HEK293 (cell line): ENCODE measurements around the gene CFAP43.

Experiments used
- CTCF ChIA-PET: fragments of 350-600 bp; formaldehyde crosslinking; extraction: SDS; loops from one replicate; lab custom pipeline; 2021; ENCODE audit warnings: antibody characterized with exemption; lab: Yijun Ruan, JAX
- POLR2A ChIA-PET: fragments of 300-600 bp; formaldehyde crosslinking; extraction: SDS; loops from one replicate; lab custom pipeline; 2020; ENCODE audit warnings: antibody characterized with exemption, inconsistent platforms; lab: Yijun Ruan, JAX
- H3K27ac ChIP-seq: fragments of 200-500 bp; sonication (Bioruptor generic); 2 replicates; pipeline ENCODE4 v1.5.1; 2014; ENCODE audit warnings: low read depth, low read length, control low read depth, inconsistent platforms; ENCODE audit errors: extremely low read depth
- H3K36me3 ChIP-seq, 2 experiments: fragments of 200-500 bp in 1 of 2; sonication (Bioruptor generic) in 1 of 2; 1 replicate in 1 of 2; 2 replicates in 1 of 2; pipeline ENCODE4 v1.5.1; 2014 to 2017; ENCODE audit warnings: inconsistent platforms in 2 of 2, low read length in 2 of 2; ENCODE audit not compliant: control insufficient read depth in 2 of 2, insufficient read depth in 1 of 2
- H3K4me1 ChIP-seq: fragments of 200-500 bp; sonication (Bioruptor generic); 2 replicates; pipeline ENCODE4 v1.5.1; 2014; ENCODE audit warnings: mild to moderate bottlenecking, low read length, inconsistent platforms; ENCODE audit not compliant: control insufficient read depth, insufficient read depth
- H3K4me3 ChIP-seq: 2 replicates; pipeline ENCODE4 v1.5.1; 2011; ENCODE audit warnings: low read depth, mild to moderate bottlenecking, control low read depth, low read length, moderate library complexity
- H3K9me3 ChIP-seq: fragments of 200-500 bp; sonication (Bioruptor generic); 2 replicates; pipeline ENCODE4 v1.5.1; 2014; ENCODE audit warnings: low read depth, low read length, inconsistent platforms; ENCODE audit not compliant: control insufficient read depth, insufficient read depth
- ZFP37 ChIP-seq: fragments of 450-650 bp; formaldehyde crosslinking; IDR thresholded peaks from 2 replicates; pipeline ENCODE4 v1.5.1; 2016; ENCODE audit warnings: missing biosample characterization, missing genetic modification characterization
- ZIC2 ChIP-seq: fragments of 450-650 bp; formaldehyde crosslinking; IDR thresholded peaks from 2 replicates; pipeline ENCODE4 v1.5.1; 2016; ENCODE audit warnings: missing biosample characterization, missing genetic modification characterization
- ZNF335 ChIP-seq: fragments of 450-650 bp; formaldehyde crosslinking; conservative IDR thresholded peaks from 2 replicates; pipeline ENCODE4 v1.5.1; 2016; ENCODE audit warnings: missing biosample characterization, missing genetic modification characterization
- ZNF571 ChIP-seq: fragments of 450-650 bp; formaldehyde crosslinking; IDR thresholded peaks from 2 replicates; pipeline ENCODE4 v1.5.0; 2017; ENCODE audit warnings: missing biosample characterization, missing genetic modification characterization
- ZNF585B ChIP-seq: fragments of 450-650 bp; formaldehyde crosslinking; IDR thresholded peaks from 2 replicates; pipeline ENCODE4 v1.5.1; 2016; ENCODE audit warnings: missing biosample characterization, missing genetic modification characterization
- ZNF654 ChIP-seq: fragments of 450-650 bp; formaldehyde crosslinking; IDR thresholded peaks from 2 replicates; pipeline ENCODE4 v1.5.1; 2016; ENCODE audit warnings: low read depth, missing biosample characterization, missing genetic modification characterization
- ZNF701 ChIP-seq: fragments of 450-650 bp; formaldehyde crosslinking; IDR thresholded peaks from 2 replicates; pipeline ENCODE4 v1.5.1; 2016; ENCODE audit warnings: missing biosample characterization, missing genetic modification characterization
- ZNF747 ChIP-seq: fragments of 450-650 bp; formaldehyde crosslinking; IDR thresholded peaks from 2 replicates; pipeline ENCODE4 v1.5.1; 2016; ENCODE audit warnings: missing biosample characterization, missing genetic modification characterization
- TF ChIP-seq, protein P1 (sequence below): fragments of 450-650 bp; formaldehyde crosslinking; IDR thresholded peaks from 2 replicates; pipeline ENCODE4 v1.5.1; 2016; ENCODE audit warnings: missing biosample characterization, missing genetic modification characterization
- TF ChIP-seq, protein P2 (sequence below): sonication (generic); formaldehyde crosslinking; IDR thresholded peaks from 2 replicates; pipeline ENCODE4 v1.8.1; 2022; ENCODE audit warnings: mild to moderate bottlenecking, moderate library complexity, missing genetic modification reagents
- TF ChIP-seq, protein P3 (sequence below): fragments of 450-650 bp; formaldehyde crosslinking; IDR thresholded peaks from 2 replicates; pipeline ENCODE4 v1.5.1; 2016; ENCODE audit warnings: missing biosample characterization, missing genetic modification characterization
- TF ChIP-seq, protein P4 (sequence below): fragments of 450-650 bp; formaldehyde crosslinking; IDR thresholded peaks from 2 replicates; pipeline ENCODE4 v1.5.1; 2017; ENCODE audit warnings: missing biosample characterization, missing genetic modification characterization
- TF ChIP-seq, protein P5 (sequence below): fragments of 450-650 bp; formaldehyde crosslinking; IDR thresholded peaks from 2 replicates; pipeline ENCODE4 v1.5.0; 2017; ENCODE audit warnings: missing biosample characterization, missing genetic modification characterization, borderline replicate concordance
- TF ChIP-seq, protein P6 (sequence below): fragments of 450-650 bp; formaldehyde crosslinking; IDR thresholded peaks from 2 replicates; pipeline ENCODE4 v1.5.1; 2017; ENCODE audit warnings: missing biosample characterization, missing genetic modification characterization

The CFAP43 gene

DNA sequence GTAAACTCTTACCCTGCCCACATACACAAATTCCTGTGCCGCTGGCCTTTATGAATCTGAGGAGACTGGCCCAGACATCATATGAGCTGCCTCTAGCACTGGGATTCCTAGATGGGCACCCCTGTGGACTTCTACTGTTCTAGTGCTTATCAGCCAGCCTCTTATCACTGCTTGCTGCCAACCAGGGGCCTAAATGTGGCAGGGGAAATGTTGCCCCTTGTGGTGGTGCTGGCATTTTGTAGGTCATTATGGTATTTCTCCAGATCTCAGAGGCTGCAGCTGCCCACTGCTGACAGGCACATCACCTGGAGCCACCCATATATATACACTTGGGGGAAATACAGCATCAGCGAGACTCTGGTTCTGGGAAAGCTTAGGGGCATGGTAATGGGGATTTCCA, 104.8 kb downstream of the CFAP43 start:
- ChIA-PET POLR2A (no interaction called here), CTCF (interaction anchor here (0.7 to 1.3 kb wide), 5 partner anchors 13 to 1343 kb away, joined by 3 to 4 read pairs (median 3); no protein-coding TSS in a partner anchor)
- Histone ChIP-seq H3K4me1 (peaks cover 4% of the 10 kb centered on the region; the same call in 1 of the 2 replicates), H3K9me3 (no peaks in the 10 kb centered on the region), H3K36me3 (peaks cover 5 to 8% of the 10 kb centered on the region in 2 experiments; a peak in 2 of 3 replicates), H3K27ac (no peak overlapping the region), H3K4me3 (no peak overlapping the region)
- TF ChIP-seq, protein P1, sequence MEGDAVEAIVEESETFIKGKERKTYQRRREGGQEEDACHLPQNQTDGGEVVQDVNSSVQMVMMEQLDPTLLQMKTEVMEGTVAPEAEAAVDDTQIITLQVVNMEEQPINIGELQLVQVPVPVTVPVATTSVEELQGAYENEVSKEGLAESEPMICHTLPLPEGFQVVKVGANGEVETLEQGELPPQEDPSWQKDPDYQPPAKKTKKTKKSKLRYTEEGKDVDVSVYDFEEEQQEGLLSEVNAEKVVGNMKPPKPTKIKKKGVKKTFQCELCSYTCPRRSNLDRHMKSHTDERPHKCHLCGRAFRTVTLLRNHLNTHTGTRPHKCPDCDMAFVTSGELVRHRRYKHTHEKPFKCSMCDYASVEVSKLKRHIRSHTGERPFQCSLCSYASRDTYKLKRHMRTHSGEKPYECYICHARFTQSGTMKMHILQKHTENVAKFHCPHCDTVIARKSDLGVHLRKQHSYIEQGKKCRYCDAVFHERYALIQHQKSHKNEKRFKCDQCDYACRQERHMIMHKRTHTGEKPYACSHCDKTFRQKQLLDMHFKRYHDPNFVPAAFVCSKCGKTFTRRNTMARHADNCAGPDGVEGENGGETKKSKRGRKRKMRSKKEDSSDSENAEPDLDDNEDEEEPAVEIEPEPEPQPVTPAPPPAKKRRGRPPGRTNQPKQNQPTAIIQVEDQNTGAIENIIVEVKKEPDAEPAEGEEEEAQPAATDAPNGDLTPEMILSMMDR (tag by site-specific recombination) = peak; percentile 34
- TF ChIP-seq, protein P2, sequence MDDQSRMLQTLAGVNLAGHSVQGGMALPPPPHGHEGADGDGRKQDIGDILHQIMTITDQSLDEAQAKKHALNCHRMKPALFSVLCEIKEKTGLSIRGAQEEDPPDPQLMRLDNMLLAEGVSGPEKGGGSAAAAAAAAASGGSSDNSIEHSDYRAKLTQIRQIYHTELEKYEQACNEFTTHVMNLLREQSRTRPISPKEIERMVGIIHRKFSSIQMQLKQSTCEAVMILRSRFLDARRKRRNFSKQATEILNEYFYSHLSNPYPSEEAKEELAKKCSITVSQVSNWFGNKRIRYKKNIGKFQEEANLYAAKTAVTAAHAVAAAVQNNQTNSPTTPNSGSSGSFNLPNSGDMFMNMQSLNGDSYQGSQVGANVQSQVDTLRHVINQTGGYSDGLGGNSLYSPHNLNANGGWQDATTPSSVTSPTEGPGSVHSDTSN (CRISPR knock-in tag) = no peak
- TF ChIP-seq, protein P3, sequence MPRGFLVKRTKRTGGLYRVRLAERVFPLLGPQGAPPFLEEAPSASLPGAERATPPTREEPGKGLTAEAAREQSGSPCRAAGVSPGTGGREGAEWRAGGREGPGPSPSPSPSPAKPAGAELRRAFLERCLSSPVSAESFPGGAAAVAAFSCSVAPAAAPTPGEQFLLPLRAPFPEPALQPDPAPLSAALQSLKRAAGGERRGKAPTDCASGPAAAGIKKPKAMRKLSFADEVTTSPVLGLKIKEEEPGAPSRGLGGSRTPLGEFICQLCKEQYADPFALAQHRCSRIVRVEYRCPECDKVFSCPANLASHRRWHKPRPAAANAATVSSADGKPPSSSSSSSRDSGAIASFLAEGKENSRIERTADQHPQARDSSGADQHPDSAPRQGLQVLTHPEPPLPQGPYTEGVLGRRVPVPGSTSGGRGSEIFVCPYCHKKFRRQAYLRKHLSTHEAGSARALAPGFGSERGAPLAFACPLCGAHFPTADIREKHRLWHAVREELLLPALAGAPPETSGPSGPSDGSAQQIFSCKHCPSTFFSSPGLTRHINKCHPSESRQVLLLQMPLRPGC (tag by site-specific recombination) = no peak
- TF ChIP-seq, protein P4, sequence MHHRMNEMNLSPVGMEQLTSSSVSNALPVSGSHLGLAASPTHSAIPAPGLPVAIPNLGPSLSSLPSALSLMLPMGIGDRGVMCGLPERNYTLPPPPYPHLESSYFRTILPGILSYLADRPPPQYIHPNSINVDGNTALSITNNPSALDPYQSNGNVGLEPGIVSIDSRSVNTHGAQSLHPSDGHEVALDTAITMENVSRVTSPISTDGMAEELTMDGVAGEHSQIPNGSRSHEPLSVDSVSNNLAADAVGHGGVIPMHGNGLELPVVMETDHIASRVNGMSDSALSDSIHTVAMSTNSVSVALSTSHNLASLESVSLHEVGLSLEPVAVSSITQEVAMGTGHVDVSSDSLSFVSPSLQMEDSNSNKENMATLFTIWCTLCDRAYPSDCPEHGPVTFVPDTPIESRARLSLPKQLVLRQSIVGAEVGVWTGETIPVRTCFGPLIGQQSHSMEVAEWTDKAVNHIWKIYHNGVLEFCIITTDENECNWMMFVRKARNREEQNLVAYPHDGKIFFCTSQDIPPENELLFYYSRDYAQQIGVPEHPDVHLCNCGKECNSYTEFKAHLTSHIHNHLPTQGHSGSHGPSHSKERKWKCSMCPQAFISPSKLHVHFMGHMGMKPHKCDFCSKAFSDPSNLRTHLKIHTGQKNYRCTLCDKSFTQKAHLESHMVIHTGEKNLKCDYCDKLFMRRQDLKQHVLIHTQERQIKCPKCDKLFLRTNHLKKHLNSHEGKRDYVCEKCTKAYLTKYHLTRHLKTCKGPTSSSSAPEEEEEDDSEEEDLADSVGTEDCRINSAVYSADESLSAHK = no peak
- TF ChIP-seq ZIC2 (tag by site-specific recombination) = peak; percentile 41; the same call in 1 of the 2 replicates
- no peak for TF ChIP-seq ZFP37 (tag by site-specific recombination)
- peak; percentile 15; the same call in 1 of the 2 replicates for TF ChIP-seq ZNF585B (tag by site-specific recombination)
- peak; percentile 18; the same call in 1 of the 2 replicates for TF ChIP-seq ZNF335
- TF ChIP-seq ZNF747 (tag by site-specific recombination) = no peak
- no peak for TF ChIP-seq ZNF571 (tag by site-specific recombination)

DNA sequence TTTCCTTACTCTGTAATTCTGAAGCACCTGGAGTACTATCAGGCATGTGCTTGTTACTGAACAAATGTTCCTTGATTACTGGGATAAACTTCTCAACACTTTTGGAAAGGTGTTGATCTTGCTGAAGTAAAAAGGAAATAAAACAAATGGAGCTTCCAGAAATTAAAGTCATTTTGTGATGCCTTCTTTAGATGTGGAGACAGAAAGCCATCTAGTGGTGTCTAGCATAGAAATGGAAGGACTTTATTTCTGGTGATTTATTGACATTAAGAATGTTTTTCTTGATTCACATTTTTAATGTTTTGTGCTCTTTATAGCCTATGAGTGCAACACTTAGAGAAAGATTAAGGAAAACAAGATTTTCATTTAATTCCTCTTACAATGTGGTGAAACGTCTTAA, 108.8 kb downstream of the CFAP43 start:
- Histone ChIP-seq H3K4me1 (peaks cover 4% of the 10 kb centered on the region), H3K36me3 (peaks cover 5 to 8% of the 10 kb centered on the region in 2 experiments; a peak in 2 of 3 replicates), H3K4me3 (no peak overlapping the region), H3K9me3 (no peaks in the 10 kb centered on the region), H3K27ac (no peak overlapping the region)
- ChIA-PET POLR2A (interaction anchor here (0.9 kb wide), 1 partner anchor 108 kb away, joined by 4 read pairs; the partner anchor contains the start of gene CFAP43), CTCF (interaction anchor here (0.7 to 4.1 kb wide), 7 partner anchors 24 to 236 kb away, joined by 3 to 21 read pairs (median 3); no protein-coding TSS in a partner anchor)
- TF ChIP-seq ZNF654 (tag by site-specific recombination) (peak; percentile 54), ZNF335 (0 out of 2 replicates have a peak, but pooled peaks have one; percentile 18), ZNF701 (tag by site-specific recombination) (no peak)
- TF ChIP-seq, protein P5, sequence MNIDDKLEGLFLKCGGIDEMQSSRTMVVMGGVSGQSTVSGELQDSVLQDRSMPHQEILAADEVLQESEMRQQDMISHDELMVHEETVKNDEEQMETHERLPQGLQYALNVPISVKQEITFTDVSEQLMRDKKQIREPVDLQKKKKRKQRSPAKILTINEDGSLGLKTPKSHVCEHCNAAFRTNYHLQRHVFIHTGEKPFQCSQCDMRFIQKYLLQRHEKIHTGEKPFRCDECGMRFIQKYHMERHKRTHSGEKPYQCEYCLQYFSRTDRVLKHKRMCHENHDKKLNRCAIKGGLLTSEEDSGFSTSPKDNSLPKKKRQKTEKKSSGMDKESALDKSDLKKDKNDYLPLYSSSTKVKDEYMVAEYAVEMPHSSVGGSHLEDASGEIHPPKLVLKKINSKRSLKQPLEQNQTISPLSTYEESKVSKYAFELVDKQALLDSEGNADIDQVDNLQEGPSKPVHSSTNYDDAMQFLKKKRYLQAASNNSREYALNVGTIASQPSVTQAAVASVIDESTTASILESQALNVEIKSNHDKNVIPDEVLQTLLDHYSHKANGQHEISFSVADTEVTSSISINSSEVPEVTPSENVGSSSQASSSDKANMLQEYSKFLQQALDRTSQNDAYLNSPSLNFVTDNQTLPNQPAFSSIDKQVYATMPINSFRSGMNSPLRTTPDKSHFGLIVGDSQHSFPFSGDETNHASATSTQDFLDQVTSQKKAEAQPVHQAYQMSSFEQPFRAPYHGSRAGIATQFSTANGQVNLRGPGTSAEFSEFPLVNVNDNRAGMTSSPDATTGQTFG = no peak
- TF ChIP-seq, protein P6, sequence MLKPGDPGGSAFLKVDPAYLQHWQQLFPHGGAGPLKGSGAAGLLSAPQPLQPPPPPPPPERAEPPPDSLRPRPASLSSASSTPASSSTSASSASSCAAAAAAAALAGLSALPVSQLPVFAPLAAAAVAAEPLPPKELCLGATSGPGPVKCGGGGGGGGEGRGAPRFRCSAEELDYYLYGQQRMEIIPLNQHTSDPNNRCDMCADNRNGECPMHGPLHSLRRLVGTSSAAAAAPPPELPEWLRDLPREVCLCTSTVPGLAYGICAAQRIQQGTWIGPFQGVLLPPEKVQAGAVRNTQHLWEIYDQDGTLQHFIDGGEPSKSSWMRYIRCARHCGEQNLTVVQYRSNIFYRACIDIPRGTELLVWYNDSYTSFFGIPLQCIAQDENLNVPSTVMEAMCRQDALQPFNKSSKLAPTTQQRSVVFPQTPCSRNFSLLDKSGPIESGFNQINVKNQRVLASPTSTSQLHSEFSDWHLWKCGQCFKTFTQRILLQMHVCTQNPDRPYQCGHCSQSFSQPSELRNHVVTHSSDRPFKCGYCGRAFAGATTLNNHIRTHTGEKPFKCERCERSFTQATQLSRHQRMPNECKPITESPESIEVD (tag by site-specific recombination) = peak; percentile 89
